Hepatocyte (in vitro differentiated cells): ENCODE data around the gene C19orf44. TPM values are rescaled to one million over a fixed set of nuclear protein-coding genes. Genes with fewer than 3 reads are reported as not detected.
"Not testable (repeated sequence)": the region's sequence is repeated elsewhere in the genome, so short reads cannot be mapped to it uniquely, and the experiment has no call there.

Source experiments
- DNase-seq: peaks from one replicate; pipeline ENCODE4 v3.0.0-alpha.2; 2016; ENCODE audit warnings: low spot score
- H2AFZ ChIP-seq: fragments of 200-600 bp; sonication (generic); 2 replicates; pipeline ENCODE4 v1.6.0; 2016; ENCODE audit warnings: antibody characterized with exemption, mild to moderate bottlenecking
- H3K27ac ChIP-seq: fragments of 200-600 bp; sonication (generic); 2 replicates; pipeline ENCODE4 v1.5.1; 2016; ENCODE audit warnings: mild to moderate bottlenecking
- H3K27me3 ChIP-seq: fragments of 200-600 bp; sonication (generic); 2 replicates; pipeline ENCODE4 v1.6.1; 2016
- H3K36me3 ChIP-seq: fragments of 200-600 bp; sonication (generic); replicated peaks from 2 replicates; pipeline ENCODE4 v1.5.1; 2016; ENCODE audit warnings: low read depth; ENCODE audit not compliant: insufficient read depth
- H3K4me1 ChIP-seq: fragments of 200-600 bp; sonication (generic); 2 replicates; pipeline ENCODE4 v1.5.1; 2016; ENCODE audit warnings: mild to moderate bottlenecking, moderate library complexity; ENCODE audit not compliant: insufficient read depth
- H3K4me2 ChIP-seq: fragments of 200-600 bp; sonication (generic); 2 replicates; pipeline ENCODE4 v1.6.0; 2016
- H3K4me3 ChIP-seq: fragments of 200-600 bp; sonication (generic); 2 replicates; pipeline ENCODE4 v1.5.1; 2016; ENCODE audit warnings: mild to moderate bottlenecking
- H3K79me2 ChIP-seq: fragments of 200-600 bp; sonication (generic); 2 replicates; pipeline ENCODE4 v1.6.0; 2017; ENCODE audit warnings: mild to moderate bottlenecking
- H3K9me2 ChIP-seq: fragments of 200-600 bp; sonication (generic); replicated peaks from 2 replicates; pipeline ENCODE4 v1.6.0; 2017; ENCODE audit warnings: mild to moderate bottlenecking; ENCODE audit not compliant: insufficient read depth
- H3K9me3 ChIP-seq: fragments of 200-600 bp; sonication (generic); 2 replicates; pipeline ENCODE4 v1.5.1; 2016; ENCODE audit warnings: low read depth, mild to moderate bottlenecking
- H4K20me1 ChIP-seq: fragments of 200-600 bp; sonication (generic); 2 replicates; pipeline ENCODE4 v1.6.0; 2016; ENCODE audit warnings: mild to moderate bottlenecking; ENCODE audit not compliant: insufficient read depth, poor library complexity, severe bottlenecking
- CTCF ChIP-seq: fragments of 200-600 bp; sonication (generic); IDR thresholded peaks from 2 replicates; pipeline ENCODE4 v1.5.1; 2016; ENCODE audit warnings: antibody characterized with exemption, mild to moderate bottlenecking; ENCODE audit not compliant: poor library complexity
- EZH2 ChIP-seq: fragments of 200-600 bp; sonication (generic); IDR thresholded peaks from 2 replicates; pipeline ENCODE4 v1.6.1; 2016; ENCODE audit warnings: antibody characterized with exemption, mild to moderate bottlenecking, borderline replicate concordance
- EZH2phosphoT487 ChIP-seq: fragments of 200-600 bp; sonication (generic); IDR thresholded peaks from one replicate; pipeline ENCODE4 v1.6.1; 2018; ENCODE audit warnings: antibody characterized with exemption, mild to moderate bottlenecking, low read depth, moderate library complexity; ENCODE audit not compliant: unreplicated experiment, severe bottlenecking
- WGBS: methylation state at CpG from one replicate; pipeline ENCODE4 v1.1.6; 2016; ENCODE audit warnings: low lambda C conversion rate; ENCODE audit errors: missing lambda C conversion rate; 5-methylcytosine and 5-hydroxymethylcytosine counted together
- polyA plus RNA-seq: library from polyadenylated mRNA; unstranded; fragments of >200 nt; fragmentation: Nextera tagmentation; extraction: Ambion mirVana; gene quantifications from 2 replicates; pipeline ENCODE4 v1.2.1, GENCODE V29; 2016
- total RNA-seq: library from RNA; depleted of rRNA; stranded (reverse); fragments of >200 nt; gene quantifications from 2 replicates; pipeline ENCODE4 v1.2.3, GENCODE V29; 2014

The C19orf44 gene
- total RNA-seq (2.2 and 3.0 TPM in 2 replicates), polyA plus RNA-seq (2.5 and 2.9 TPM in 2 replicates)

- Histone ChIP-seq H3K79me2 (peaks cover 18% of the 10 kb centered on the region), H3K27ac (peak within 1 kb of the TSS; percentile 56), H3K36me3 (no peaks in the 10 kb centered on the region), H2AFZ (peak within 1 kb of the TSS; percentile 85), H3K9me2 (no peaks in the 10 kb centered on the region), H3K27me3 (no peaks in the 10 kb centered on the region), H3K4me3 (peak within 1 kb of the TSS; percentile 41), H3K4me1 (peaks cover 4% of the 10 kb centered on the region), H3K4me2 (peak within 1 kb of the TSS; percentile 79), H3K9me3 (no peaks in the 10 kb centered on the region), H4K20me1 (no peaks in the 10 kb centered on the region)
- TF ChIP-seq CTCF (peak; percentile 18), EZH2phosphoT487 (no peak)
- DNase-seq, result peak; percentile 99
- 3% methylated on average over 39 of the region's 52 CpGs for WGBS
These were observed at the start of gene C19orf44, which contains the start of gene CALR3 for GRCh38 chr19:16495982-16496612. C19orf44 (plus strand) TSS chr19:16496394; CDS start chr19:16500793, 4,399 bp downstream. CALR3 (minus strand) TSS chr19:16496167; CDS start chr19:16496129, 38 bp downstream.

GRCh38 chr19:16446724-16447368 lies 49.3 kb upstream of the C19orf44 start:
- Histone ChIP-seq H3K27me3 (no peaks in the 10 kb centered on the region), H3K4me3 (no peak overlapping the region), H3K9me3 (no peaks in the 10 kb centered on the region), H3K4me2 (peak overlapping the region; percentile 66), H3K79me2 (peaks cover 89% of the 10 kb centered on the region), H3K4me1 (peaks cover 40% of the 10 kb centered on the region), H4K20me1 (peaks cover 13% of the 10 kb centered on the region), H3K27ac (peak overlapping the region; percentile 87), H2AFZ (no peak overlapping the region), H3K9me2 (no peaks in the 10 kb centered on the region), H3K36me3 (no peaks in the 10 kb centered on the region)
- WGBS, result 33% methylated on average over 9 of the region's 9 CpGs
- DNase-seq, result peak; percentile 91
- TF ChIP-seq CTCF (no peak), EZH2phosphoT487 (no peak), EZH2 (no peak)

GRCh38 chr19:16448872-16449271 lies 47.3 kb upstream of the C19orf44 start:
- not testable (repeated sequence) for H3K36me3 ChIP-seq, H3K4me3 ChIP-seq, H3K27ac ChIP-seq, H3K9me3 ChIP-seq, H3K27me3 ChIP-seq, H3K4me2 ChIP-seq, H3K9me2 ChIP-seq, DNase-seq, H2AFZ ChIP-seq, H4K20me1 ChIP-seq
- Histone ChIP-seq H3K79me2 (peaks cover 94% of the 10 kb centered on the region), H3K4me1 (peaks cover 28% of the 10 kb centered on the region)
- WGBS, result 97% methylated on average over 3 of the region's 3 CpGs

- Histone ChIP-seq H3K9me2 (no peaks in the 10 kb centered on the region), H3K4me3 (no peak overlapping the region), H3K4me2 (no peak overlapping the region), H3K27ac (no peak overlapping the region), H3K9me3 (no peaks in the 10 kb centered on the region), H3K4me1 (peaks cover 32% of the 10 kb centered on the region), H3K79me2 (peaks cover 94% of the 10 kb centered on the region), H3K27me3 (no peaks in the 10 kb centered on the region), H3K36me3 (no peaks in the 10 kb centered on the region), H4K20me1 (peaks cover 12% of the 10 kb centered on the region), H2AFZ (no peak overlapping the region)
- 97% methylated on average over 6 of the region's 6 CpGs for WGBS
- no peak for DNase-seq
- TF ChIP-seq EZH2, result no peak
- TF ChIP-seq EZH2phosphoT487, result no peak
- TF ChIP-seq CTCF, result no peak
These were observed 46.7 kb upstream of the C19orf44 start for GRCh38 chr19:16449330-16449961.
